Upper lobe of left lung (tissue), 6 donors: ENCODE results near the gene KDM5D. TPM values are rescaled to one million over a fixed set of nuclear protein-coding genes. Genes with fewer than 3 reads are reported as not detected.

Experiments used
- ATAC-seq, 2 donors: fragments of 200-7000 bp; cut with Tn5 transposase; one replicate each; pipeline ENCODE4 v1.9.1; 2022; ENCODE audit warnings: mild to moderate bottlenecking in 2 of 2, moderate library complexity in 2 of 2; ENCODE audit not compliant: low FRiP score in 2 of 2
- DNase-seq, 2 donors: peaks; one replicate each; pipeline ENCODE4 v3.0.0-alpha.2; 2019 to 2020
- H3K27ac ChIP-seq, 4 donors: fragments of 200-600 bp; sonication (generic); one replicate each; pipeline ENCODE4 v1.5.1; 2016 to 2019
- H3K27me3 ChIP-seq, 4 donors: fragments of 200-600 bp; sonication (generic); one replicate each; pipeline ENCODE4 v1.5.1; 2017 to 2019
- H3K36me3 ChIP-seq, 4 donors: fragments of 200-600 bp; sonication (generic); one replicate each; pipeline ENCODE4 v1.5.1; 2016 to 2019
- H3K4me1 ChIP-seq, 4 donors: fragments of 200-600 bp; sonication (generic); one replicate each; pipeline ENCODE4 v1.5.1; 2018 to 2019
- H3K4me3 ChIP-seq, 4 donors: fragments of 200-600 bp; sonication (generic); one replicate each; pipeline ENCODE4 v1.5.1; 2017 to 2019; ENCODE audit warnings: mild to moderate bottlenecking in 2 of 4, moderate library complexity in 1 of 4
- H3K9me3 ChIP-seq, 4 donors: fragments of 200-600 bp; sonication (generic); one replicate each; pipeline ENCODE4 v1.5.1; 2018 to 2019
- EP300 ChIP-seq, 4 donors: sonication (generic); formaldehyde crosslinking; IDR thresholded peaks; one replicate each; pipeline ENCODE4 v1.5.1; 2017; ENCODE audit warnings: antibody characterized with exemption in 4 of 4, control low read depth in 2 of 4
- POLR2A ChIP-seq, 4 donors: fragments of 450-650 bp; IDR thresholded peaks; one replicate each; pipeline ENCODE4 v1.5.1; 2016 to 2017; ENCODE audit warnings: antibody characterized with exemption in 4 of 4, mild to moderate bottlenecking in 2 of 4
- POLR2AphosphoS5 ChIP-seq, 2 donors: sonication (generic); formaldehyde crosslinking; IDR thresholded peaks; one replicate each; pipeline ENCODE4 v1.5.1; 2017; ENCODE audit warnings: antibody characterized with exemption in 2 of 2
- WGBS, 2 donors: methylation state at CpG; one replicate each; pipeline ENCODE4 v1.1.5; 2017 to 2018; 5-methylcytosine and 5-hydroxymethylcytosine counted together
- total RNA-seq, 6 donors: library from RNA; depleted of rRNA in 4 of 6; stranded (reverse); fragments of >200 nt in 4 of 6; gene quantifications; one replicate each; pipeline versions ENCODE4 v1.1.0 to v1.2.1, GENCODE V29; 2016 to 2021
- TF ChIP-seq, protein P1 (sequence below), 6 experiments: fragments of 450-650 bp in 4 of 6; fragments of 200-600 bp in 2 of 6; sonication (generic) in 2 of 6; IDR thresholded peaks; one replicate each; pipeline ENCODE4 v1.5.1; 2016 to 2019; ENCODE audit warnings: antibody characterized with exemption in 6 of 6
- donor health status: DM: no; HTN: no; CAD: no; lungs with moderate emphysema.
- donor health status: DM: no; HTN: yes; CAD: no; lungs with severe emphysema.

Gene KDM5D
- total RNA-seq, 6 donors from 2014 or later, result 0.20 to 178 (median 46.5) TPM; not detected in 2

DNA sequence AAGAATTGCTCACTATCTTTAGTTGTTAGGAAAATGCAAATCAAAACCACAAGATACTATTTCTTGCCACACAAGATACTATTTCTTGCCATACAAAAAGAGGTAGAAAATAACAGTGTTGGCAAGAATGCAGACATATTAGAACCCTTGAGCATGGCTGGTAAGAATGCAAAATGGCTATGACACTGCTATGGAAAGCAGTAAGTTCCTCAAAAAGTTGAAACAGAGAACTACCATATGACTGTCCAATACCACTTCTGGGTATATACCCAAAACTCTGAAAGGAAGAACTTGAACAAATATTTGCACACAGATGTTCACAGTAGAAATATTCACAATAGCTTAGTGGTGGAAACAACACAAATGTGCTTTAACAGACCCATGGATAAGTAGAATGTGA is 26.6 kb downstream of the KDM5D start:
- Histone ChIP-seq H3K36me3 (peaks cover 0 to 15% (median 2%) of the 10 kb centered on the region in 4 donors), H3K27me3 (no peaks in the 10 kb centered on the region), H3K4me1 (no peaks in the 10 kb centered on the region), H3K27ac (no peak overlapping the region), H3K4me3 (no peak overlapping the region), H3K9me3 (no peaks in the 10 kb centered on the region)
- ATAC-seq (no peak), DNase-seq (no peak)
- TF ChIP-seq, protein P1, sequence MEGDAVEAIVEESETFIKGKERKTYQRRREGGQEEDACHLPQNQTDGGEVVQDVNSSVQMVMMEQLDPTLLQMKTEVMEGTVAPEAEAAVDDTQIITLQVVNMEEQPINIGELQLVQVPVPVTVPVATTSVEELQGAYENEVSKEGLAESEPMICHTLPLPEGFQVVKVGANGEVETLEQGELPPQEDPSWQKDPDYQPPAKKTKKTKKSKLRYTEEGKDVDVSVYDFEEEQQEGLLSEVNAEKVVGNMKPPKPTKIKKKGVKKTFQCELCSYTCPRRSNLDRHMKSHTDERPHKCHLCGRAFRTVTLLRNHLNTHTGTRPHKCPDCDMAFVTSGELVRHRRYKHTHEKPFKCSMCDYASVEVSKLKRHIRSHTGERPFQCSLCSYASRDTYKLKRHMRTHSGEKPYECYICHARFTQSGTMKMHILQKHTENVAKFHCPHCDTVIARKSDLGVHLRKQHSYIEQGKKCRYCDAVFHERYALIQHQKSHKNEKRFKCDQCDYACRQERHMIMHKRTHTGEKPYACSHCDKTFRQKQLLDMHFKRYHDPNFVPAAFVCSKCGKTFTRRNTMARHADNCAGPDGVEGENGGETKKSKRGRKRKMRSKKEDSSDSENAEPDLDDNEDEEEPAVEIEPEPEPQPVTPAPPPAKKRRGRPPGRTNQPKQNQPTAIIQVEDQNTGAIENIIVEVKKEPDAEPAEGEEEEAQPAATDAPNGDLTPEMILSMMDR (IDR thresholded peaks at IDR 0.05), result no peak
- TF ChIP-seq POLR2AphosphoS5 (IDR thresholded peaks at IDR 0.05) (no peak), POLR2A (IDR thresholded peaks at IDR 0.05) (no peak), EP300 (IDR thresholded peaks at IDR 0.05) (no peak)

DNA sequence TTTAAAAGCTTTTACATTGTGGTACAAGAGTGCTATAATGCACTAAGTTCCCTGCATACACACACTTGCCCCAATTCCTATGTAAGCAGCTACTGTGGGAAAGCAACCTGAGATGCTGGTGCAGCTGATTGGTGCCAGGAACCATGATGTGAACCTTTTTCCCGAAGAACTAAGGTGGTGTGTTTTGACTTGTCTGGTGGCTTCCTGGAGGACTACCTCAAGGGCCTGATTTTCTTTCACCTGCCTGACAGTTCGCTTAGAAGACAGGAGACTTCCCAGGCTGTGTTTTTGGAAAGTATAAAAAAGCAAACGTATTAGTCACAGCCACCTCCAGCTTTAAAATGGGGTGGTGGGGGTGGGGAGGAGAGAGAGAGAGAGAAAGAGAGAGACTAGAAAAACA is 27.4 kb downstream of the KDM5D start:
- no peak for ATAC-seq
- no peak for TF ChIP-seq EP300 (IDR thresholded peaks at IDR 0.05)
- no peak for TF ChIP-seq POLR2A (IDR thresholded peaks at IDR 0.05)
- no peak for TF ChIP-seq POLR2AphosphoS5 (IDR thresholded peaks at IDR 0.05)
- TF ChIP-seq, protein P1 (IDR thresholded peaks at IDR 0.05), result no peak
- H3K36me3 ChIP-seq, result peaks cover 0 to 15% (median 2%) of the 10 kb centered on the region in 4 donors

DNA sequence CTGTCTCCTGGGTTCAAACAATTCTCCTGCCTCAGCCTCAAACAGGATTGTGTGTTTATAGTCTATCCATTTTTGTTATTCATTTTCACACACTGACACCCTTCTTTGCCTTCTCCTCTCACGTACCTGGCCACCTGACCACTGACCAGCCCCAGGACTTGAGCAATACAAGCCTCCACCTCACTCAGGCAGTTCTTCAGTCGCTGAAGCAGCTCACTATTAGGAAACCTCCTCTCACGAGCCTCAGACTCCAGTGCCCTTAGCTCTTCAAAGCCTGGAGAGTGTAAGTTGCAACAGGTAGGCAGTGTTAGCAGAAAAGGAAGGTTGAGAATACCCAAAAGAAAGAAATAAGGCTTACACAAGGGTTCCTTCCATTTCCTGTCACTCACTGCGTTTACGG is 29.3 kb downstream of the KDM5D start:
- H3K36me3 ChIP-seq, result peaks cover 0 to 15% (median 2%) of the 10 kb centered on the region in 4 donors
- no peak for ATAC-seq
- no peak for DNase-seq

More for the DNA sequence above, 27.4 kb downstream of the KDM5D start:
- no peak for DNase-seq
- Histone ChIP-seq H3K27ac (no peak overlapping the region), H3K9me3 (no peaks in the 10 kb centered on the region), H3K4me1 (no peaks in the 10 kb centered on the region), H3K27me3 (no peaks in the 10 kb centered on the region), H3K4me3 (no peak overlapping the region)
- 86% methylated on average over 3 of the region's 3 CpGs; no CpG with 5 or more reads in 1 of the 2 donors for WGBS, 2 donors

DNA sequence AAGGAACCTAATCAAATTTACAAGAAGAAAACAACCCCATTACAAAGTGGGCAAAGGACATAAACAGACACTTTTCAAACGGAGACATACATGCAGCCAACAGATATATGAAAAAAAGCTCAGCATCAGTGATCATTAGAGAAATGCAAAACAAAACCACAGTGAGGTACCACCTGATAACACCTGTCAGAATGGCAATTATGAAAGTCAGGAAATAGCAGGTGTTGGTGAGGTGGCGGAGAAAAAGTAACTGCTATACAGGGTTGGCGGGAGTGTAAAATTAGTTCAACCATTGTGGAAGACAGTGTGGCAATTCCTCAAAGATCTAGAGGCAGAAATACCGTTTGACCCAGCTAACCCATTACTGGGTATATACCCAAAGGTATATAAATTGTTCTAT is 31.1 kb downstream of the KDM5D start:
- Histone ChIP-seq H3K4me3 (no peak overlapping the region), H3K4me1 (no peaks in the 10 kb centered on the region), H3K27me3 (no peaks in the 10 kb centered on the region), H3K27ac (no peak overlapping the region), H3K9me3 (no peaks in the 10 kb centered on the region), H3K36me3 (peaks cover 0 to 22% (median 2%) of the 10 kb centered on the region in 4 donors)
- no peak for ATAC-seq
- TF ChIP-seq POLR2A (IDR thresholded peaks at IDR 0.05) (no peak), POLR2AphosphoS5 (IDR thresholded peaks at IDR 0.05) (no peak), EP300 (IDR thresholded peaks at IDR 0.05) (no peak)
- TF ChIP-seq, protein P1 (IDR thresholded peaks at IDR 0.05), result no peak
- whole genome bisulfite sequencing, 2 donors, result 87% methylated on average over 4 of the region's 4 CpGs; no CpG with 5 or more reads in 1 of the 2 donors
- no peak for DNase-seq

More for the DNA sequence above, 29.3 kb downstream of the KDM5D start:
- Histone ChIP-seq H3K9me3 (no peaks in the 10 kb centered on the region), H3K27me3 (no peaks in the 10 kb centered on the region), H3K27ac (no peak overlapping the region), H3K4me3 (no peak overlapping the region), H3K4me1 (no peaks in the 10 kb centered on the region)
- TF ChIP-seq POLR2A (IDR thresholded peaks at IDR 0.05), result no peak
- no peak for TF ChIP-seq POLR2AphosphoS5 (IDR thresholded peaks at IDR 0.05)
- no peak for TF ChIP-seq EP300 (IDR thresholded peaks at IDR 0.05)
- TF ChIP-seq, protein P1 (IDR thresholded peaks at IDR 0.05), result no peak
- 64% methylated on average over 5 of the region's 5 CpGs; no CpG with 5 or more reads in 1 of the 2 donors for WGBS, 2 donors

DNA sequence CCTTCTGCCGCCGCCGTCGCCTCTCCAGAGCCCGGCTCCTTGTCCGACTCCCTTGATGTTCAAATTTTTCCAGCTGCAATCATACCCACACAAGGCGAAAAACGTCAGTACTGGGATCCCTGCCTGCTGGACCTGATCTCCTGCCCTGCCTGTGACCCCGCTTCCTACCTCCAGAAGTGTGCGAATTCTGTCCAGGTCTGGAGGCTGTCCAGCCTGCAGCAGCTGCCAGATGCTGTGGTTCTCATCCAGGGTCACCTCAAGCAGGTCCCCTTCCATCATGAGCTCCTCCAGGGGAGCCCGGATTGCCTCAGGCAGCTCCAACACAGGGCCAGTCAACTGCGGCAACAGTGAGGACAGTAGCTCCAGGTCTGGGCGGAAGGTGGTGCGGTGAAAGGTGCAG is 38.3 kb downstream of the KDM5D start:
- H3K4me1 ChIP-seq, result no peaks in the 10 kb centered on the region
- no peak overlapping the region for H3K27ac ChIP-seq
- H3K4me3 ChIP-seq, result no peak overlapping the region
- DNase-seq, result peak in 1 of 2 donors; percentile 36
- no peaks in the 10 kb centered on the region for H3K27me3 ChIP-seq
- TF ChIP-seq POLR2A (IDR thresholded peaks at IDR 0.05) (no peak), POLR2AphosphoS5 (IDR thresholded peaks at IDR 0.05) (no peak), EP300 (IDR thresholded peaks at IDR 0.05) (no peak)
- TF ChIP-seq, protein P1 (IDR thresholded peaks at IDR 0.05), result no peak
- peaks cover 0 to 19% (median 3%) of the 10 kb centered on the region in 4 donors for H3K36me3 ChIP-seq
- ATAC-seq, result no peak
- no peaks in the 10 kb centered on the region for H3K9me3 ChIP-seq
- WGBS, 2 donors, result 98% methylated on average over 6 of the region's 14 CpGs; no CpG with 5 or more reads in 1 of the 2 donors
